Measurements from ENCODE around the gene USP10. TPM values are rescaled to one million over a fixed set of nuclear protein-coding genes. Genes with fewer than 3 reads are reported as not detected.

Gene USP10
- total RNA-seq, 1 experiment from 2014 or later = 203 TPM

- H3K27me3 Mint-ChIP-seq (ENCODE audit: low read depth) = peaks cover 84% of the 10 kb centered on the region
Measured at GRCh38 chr16:84816485-84816884, 116.7 kb downstream of the USP10 start.

More at GRCh38 chr16:84816485-84816884, 116.7 kb downstream of the USP10 start:
- Mint-ChIP-seq H3K36me3 (ENCODE audit: insufficient read depth in 1 of 3, low read depth in 3 of 3) (no peaks in the 10 kb centered on the region), H3K4me3 (no peak overlapping the region), H3K27ac (no peak overlapping the region), H3K9me3 (no peaks in the 10 kb centered on the region; a peak in 3 of 5 replicates), H3K4me1 (peaks cover 13% of the 10 kb centered on the region in 2 experiments)
- Histone ChIP-seq H3K27me3 (ENCODE audit: insufficient read depth, low read length) (peaks cover 14% of the 10 kb centered on the region; the same call in 1 of the 2 replicates), H2AFZ (ENCODE audit: low read length) (no peak overlapping the region), H3K14ac (ENCODE audit: insufficient read depth, low read length) (no peak overlapping the region), H4K20me1 (ENCODE audit: control insufficient read depth, insufficient read depth, insufficient read length) (no peaks in the 10 kb centered on the region), H4K91ac (ENCODE audit: insufficient read length, low read depth, low read length) (no peak overlapping the region), H4K8ac (replicated peaks; ENCODE audit: insufficient read length, low read depth, low read length) (no peak overlapping the region), H4K5ac (ENCODE audit: insufficient read length, low read depth, low read length) (no peak overlapping the region), H2BK20ac (ENCODE audit: low read depth, low read length, poor library complexity, severe bottlenecking) (no peak overlapping the region), H3K9me3 (ENCODE audit: control insufficient read depth, low read depth, low read length) (no peaks in the 10 kb centered on the region), H2BK15ac (ENCODE audit: low read depth, low read length) (no peak overlapping the region), H2AK5ac (ENCODE audit: insufficient read length, low read length) (no peak overlapping the region), H2BK12ac (ENCODE audit: insufficient read length, low read depth, low read length) (no peak overlapping the region), H3K79me2 (ENCODE audit: insufficient read depth, low read length) (no peaks in the 10 kb centered on the region), H3K18ac (ENCODE audit: insufficient read length, low read depth, low read length) (no peak overlapping the region), H3K79me1 (ENCODE audit: insufficient read depth, low read depth, low read length, poor library complexity, severe bottlenecking) (no peaks in the 10 kb centered on the region), H3K4me2 (ENCODE audit: insufficient read depth, insufficient read length, low read length) (no peak overlapping the region), H3K23ac (ENCODE audit: insufficient read length, low read depth, low read length) (no peak overlapping the region), H3K56ac (ENCODE audit: insufficient read length, low read depth, low read length) (no peak overlapping the region), H3K23me2 (ENCODE audit: insufficient read length, low read depth, low read length, poor library complexity, severe bottlenecking) (no peaks in the 10 kb centered on the region), H3K4ac (ENCODE audit: low read depth, low read length) (no peak overlapping the region), H3K27ac (ENCODE audit: insufficient read length, low read depth, low read length) (no peak overlapping the region), H3K9ac (ENCODE audit: extremely low read depth, insufficient read length, low read length) (no peak overlapping the region), H3T11ph (ENCODE audit: low read length) (no peak overlapping the region), H3K4me1 (ENCODE audit: insufficient read depth, low read length) (no peaks in the 10 kb centered on the region; the same call in 1 of the 2 replicates), H2BK120ac (ENCODE audit: low read depth, low read length, poor library complexity, severe bottlenecking) (no peak overlapping the region), H2BK5ac (ENCODE audit: insufficient read length, low read length) (no peak overlapping the region)
- TF ChIP-seq CTCF (conservative IDR thresholded peaks at IDR 0.05) = no peak
- no peak for DNase-seq
- WGBS (ENCODE audit: extremely low coverage, insufficient read length, low lambda C conversion rate) = no CpG with 5 or more reads among the region's 10 CpGs

Measured in H9 (cell line).